HepG2 (cell line): ENCODE measurements around the gene CLTCL1. TPM values are rescaled to one million over a fixed set of nuclear protein-coding genes. Genes with fewer than 3 reads are reported as not detected.

ENCODE experiments used
- ARID5B ChIP-seq: IDR thresholded peaks from 2 replicates; pipeline ENCODE4 v1.4.0; 2020; ENCODE audit warnings: mild to moderate bottlenecking, missing genetic modification reagents
- DR1 ChIP-seq: sonication (generic); formaldehyde crosslinking; IDR thresholded peaks from 2 replicates; pipeline ENCODE4 v1.8.0; 2021; ENCODE audit warnings: mild to moderate bottlenecking, missing genetic modification reagents, inconsistent platforms
- GATAD1 ChIP-seq: IDR thresholded peaks from 2 replicates; pipeline ENCODE4 v1.6.1; 2016; ENCODE audit warnings: missing genetic modification reagents, missing compliant biosample characterization
- HMGXB4 ChIP-seq, 2 experiments: sonication (generic) in 1 of 2; formaldehyde crosslinking in 1 of 2; IDR thresholded peaks; 2 replicates each; pipeline versions ENCODE4 v1.4.0 to v1.6.1; 2018 to 2020; ENCODE audit warnings: missing genetic modification reagents in 2 of 2, borderline replicate concordance in 1 of 2, low read depth in 1 of 2, mild to moderate bottlenecking in 1 of 2, missing biosample characterization in 1 of 2
- HOXA7 ChIP-seq: sonication (generic); formaldehyde crosslinking; IDR thresholded peaks from 2 replicates; pipeline ENCODE4 v1.8.1; 2022; ENCODE audit warnings: mild to moderate bottlenecking, missing genetic modification reagents, moderate library complexity
- KLF13 ChIP-seq: sonication (generic); formaldehyde crosslinking; IDR thresholded peaks from 2 replicates; pipeline ENCODE4 v1.4.0; 2020; ENCODE audit warnings: mild to moderate bottlenecking, missing genetic modification reagents
- NFKB2 ChIP-seq: sonication (generic); formaldehyde crosslinking; IDR thresholded peaks from 2 replicates; pipeline ENCODE4 v1.4.0; 2020; ENCODE audit warnings: missing genetic modification reagents, borderline replicate concordance
- NRL ChIP-seq: sonication (generic); formaldehyde crosslinking; IDR thresholded peaks from 2 replicates; pipeline ENCODE4 v1.5.0; 2020; ENCODE audit warnings: missing genetic modification reagents, mild to moderate bottlenecking, moderate library complexity, borderline replicate concordance
- RCOR2 ChIP-seq: IDR thresholded peaks from 2 replicates; pipeline ENCODE4 v1.6.1; 2016; ENCODE audit warnings: missing biosample characterization, missing genetic modification reagents
- SMAD9 ChIP-seq: sonication (generic); formaldehyde crosslinking; IDR thresholded peaks from 2 replicates; pipeline ENCODE4 v1.5.1; 2020; ENCODE audit warnings: mild to moderate bottlenecking, missing genetic modification reagents
- ZBTB33 ChIP-seq: sonication (generic); formaldehyde crosslinking; IDR thresholded peaks from 2 replicates; pipeline ENCODE4 v1.4.0; 2020; ENCODE audit warnings: missing genetic modification reagents
- ZFX ChIP-seq: sonication (generic); formaldehyde crosslinking; IDR thresholded peaks from 2 replicates; pipeline ENCODE4 v1.4.0; 2020; ENCODE audit warnings: mild to moderate bottlenecking, low read depth, missing genetic modification reagents, moderate library complexity
- ZMYM3 ChIP-seq: sonication (generic); formaldehyde crosslinking; IDR thresholded peaks from 2 replicates; pipeline ENCODE4 v1.5.1; 2020; ENCODE audit warnings: mild to moderate bottlenecking, missing genetic modification reagents
- ZMYM4 ChIP-seq: sonication (generic); formaldehyde crosslinking; IDR thresholded peaks from 2 replicates; pipeline ENCODE4 v1.8.1; 2023; ENCODE audit warnings: mild to moderate bottlenecking, missing genetic modification reagents
- ZNF251 ChIP-seq: sonication (generic); formaldehyde crosslinking; IDR thresholded peaks from 2 replicates; pipeline ENCODE4 v1.9.0; 2021; ENCODE audit warnings: mild to moderate bottlenecking, missing genetic modification reagents
- ZNF263 ChIP-seq: sonication (generic); formaldehyde crosslinking; IDR thresholded peaks from 2 replicates; pipeline ENCODE4 v1.4.0; 2020; ENCODE audit warnings: missing genetic modification reagents
- ZNF451 ChIP-seq: sonication (generic); formaldehyde crosslinking; IDR thresholded peaks from 2 replicates; pipeline ENCODE4 v1.5.0; 2020; ENCODE audit warnings: mild to moderate bottlenecking, missing genetic modification reagents
- ZNF770 ChIP-seq: sonication (generic); formaldehyde crosslinking; IDR thresholded peaks from 2 replicates; pipeline ENCODE4 v1.5.0; 2020; ENCODE audit warnings: mild to moderate bottlenecking, missing genetic modification reagents
- ZSCAN12 ChIP-seq: sonication (generic); formaldehyde crosslinking; IDR thresholded peaks from 2 replicates; pipeline ENCODE4 v1.9.0; 2021; ENCODE audit warnings: mild to moderate bottlenecking, missing genetic modification reagents
- ZSCAN25 ChIP-seq: sonication (generic); formaldehyde crosslinking; IDR thresholded peaks from 2 replicates; pipeline ENCODE4 v1.8.0; 2022; ENCODE audit warnings: mild to moderate bottlenecking, missing genetic modification reagents
- polyA plus RNA-seq, 8 experiments: library from polyadenylated mRNA; depleted of rRNA in 3 of 8; stranded (reverse) in 7 of 8; unstranded in 1 of 8; fragments of >200 nt; fragmentation: Illumina TruSeq in 4 of 8; extraction: Trizol in 4 of 8; gene quantifications; 2 replicates each; pipeline versions ENCODE4 v1.2.1 to v1.2.3, GENCODE V29; 2011 to 2016; ENCODE audit warnings: low read depth in 4 of 8, missing spikeins in 1 of 8, mixed read lengths in 1 of 8; ENCODE audit not compliant: insufficient read depth in 1 of 8
- total RNA-seq, 5 experiments: library from RNA; depleted of rRNA; stranded (reverse); fragments of >200 nt; fragmentation: Illumina TruSeq; extraction: Trizol; gene quantifications; 2 replicates each; pipeline ENCODE4 v1.2.3, GENCODE V29; 2016; ENCODE audit warnings: low read depth in 1 of 5

The CLTCL1 gene
- total and polyA plus RNA-seq, 2 of the 13 experiments (the other 11 are each of a cell fraction or from before 2014, with no cell fraction given), result 8.1 to 10.9 TPM

GRCh38 chr22:19292458-19293230 is 1.1 kb upstream of the CLTCL1 start (continued):
- TF ChIP-seq ZNF251, result 0 out of 2 replicates have a peak, but pooled peaks have one; percentile 13
- peak; percentile 4; the same call in 1 of the 2 replicates for TF ChIP-seq ZSCAN25 (CRISPR knock-in tag)
- TF ChIP-seq ZSCAN12 (CRISPR knock-in tag), result no peak
- TF ChIP-seq ZFX (CRISPR knock-in tag), result no peak; the same call in 1 of the 2 replicates
- TF ChIP-seq ARID5B (CRISPR knock-in tag), result no peak
- TF ChIP-seq RCOR2 (CRISPR knock-in tag), result no peak
- no peak for TF ChIP-seq DR1 (CRISPR knock-in tag)
- TF ChIP-seq HMGXB4 (CRISPR knock-in tag; IDR thresholded peaks at IDR 0.05; ENCODE audit: borderline replicate concordance in 1 of 2, low read depth in 1 of 2), result no peak
- TF ChIP-seq ZMYM3 (CRISPR knock-in tag), result 0 out of 2 replicates have a peak, but pooled peaks have one; percentile 7
- no peak for TF ChIP-seq SMAD9 (CRISPR knock-in tag)
- no peak for TF ChIP-seq ZBTB33 (CRISPR knock-in tag)
- TF ChIP-seq ZMYM4 (CRISPR knock-in tag), result no peak
- TF ChIP-seq GATAD1 (CRISPR knock-in tag), result no peak
- no peak for TF ChIP-seq NFKB2 (CRISPR knock-in tag)
- no peak for TF ChIP-seq HOXA7 (CRISPR knock-in tag)
- TF ChIP-seq KLF13 (CRISPR knock-in tag), result no peak
- no peak for TF ChIP-seq ZNF263 (CRISPR knock-in tag)
- TF ChIP-seq ZNF770 (CRISPR knock-in tag), result no peak
- TF ChIP-seq NRL (CRISPR knock-in tag), result peak; percentile 33; the same call in 1 of the 2 replicates
- TF ChIP-seq ZNF451 (CRISPR knock-in tag), result no peak; the same call in 1 of the 2 replicates
